Mucosa of descending colon (tissue), 3 donors: ENCODE measurements around the gene LGALS1. TPM values are rescaled to one million over a fixed set of nuclear protein-coding genes. Genes with fewer than 3 reads are reported as not detected.

Experiments used
- ATAC-seq: fragments of 200-7000 bp; cut with Tn5 transposase; one replicate; pipeline ENCODE4 v1.9.1; 2020; ENCODE audit warnings: mild to moderate bottlenecking, moderate library complexity
- DNase-seq, 3 donors: peaks; one replicate each; pipeline ENCODE4 v3.0.0-alpha.2; 2020
- H3K36me3 ChIP-seq: fragments of 200-600 bp; one replicate; pipeline ENCODE4 v1.8.0; 2021; ENCODE audit warnings: low read depth, mild to moderate bottlenecking
- H3K4me1 ChIP-seq: fragments of 200-600 bp; one replicate; pipeline ENCODE4 v1.8.0; 2021; ENCODE audit warnings: low read depth, mild to moderate bottlenecking
- H3K4me3 ChIP-seq: fragments of 200-600 bp; one replicate; pipeline ENCODE4 v1.8.0; 2021; ENCODE audit warnings: mild to moderate bottlenecking
- H3K9me3 ChIP-seq: fragments of 200-600 bp; one replicate; pipeline ENCODE4 v1.8.0; 2021; ENCODE audit warnings: mild to moderate bottlenecking
- CTCF ChIP-seq: fragments of 200-600 bp; IDR thresholded peaks from one replicate; pipeline ENCODE4 v1.8.0; 2022; ENCODE audit warnings: antibody characterized with exemption, mild to moderate bottlenecking
- intact Hi-C, 2 donors: fragments of 100-400 bp; cut with DNase I in 1 of 2; cut with micrococcal nuclease in 1 of 2; formaldehyde crosslinking; loops; one replicate each; pipeline versions ENCODE4 v1.11.0 to v1.11.1; 2022; cut with DNase I, micrococcal nuclease
- total RNA-seq, 3 donors: library from RNA; stranded (reverse); fragmentation: NEBNext Ultra II Directional in 2 of 3; extraction: Animal tissue kit (Norgen Biotek cat#: 25700) in 2 of 3; gene quantifications; one replicate each; pipeline versions ENCODE4 v1.2.1 to v1.2.4, GENCODE V29; 2021 to 2023
- donor health status: DM: no; HTN: no; CAD: no; lungs with moderate emphysema.
- donor health status: DM: no; HTN: no; CAD: no.
- donor health status: DM: no; HTN: yes; CAD: no.

The LGALS1 gene
- total RNA-seq, 3 donors from 2014 or later, result 54.6 to 376 (median 150) TPM

- ATAC-seq, result no peak
These were observed 5.8 kb upstream of the LGALS1 start for GRCh38 chr22:37669586-37669985.

GRCh38 chr22:37672206-37672919 lies 3.1 kb upstream of the LGALS1 start:
- Histone ChIP-seq H3K9me3 (no peaks in the 10 kb centered on the region), H3K4me1 (peaks cover 40% of the 10 kb centered on the region), H3K4me3 (no peak overlapping the region), H3K36me3 (peaks cover 2% of the 10 kb centered on the region)
- intact Hi-C loops, result no loop called here
- DNase-seq (no peak), ATAC-seq (no peak)
- TF ChIP-seq CTCF, result no peak

More at GRCh38 chr22:37669586-37669985, 5.8 kb upstream of the LGALS1 start:
- no peak for DNase-seq
- Histone ChIP-seq H3K36me3 (no peaks in the 10 kb centered on the region), H3K4me1 (peaks cover 22% of the 10 kb centered on the region), H3K4me3 (no peak overlapping the region), H3K9me3 (no peaks in the 10 kb centered on the region)
- no peak for TF ChIP-seq CTCF
- intact Hi-C loops, result no loop called here

- H3K36me3 ChIP-seq, result peaks cover 3% of the 10 kb centered on the region
- H3K4me1 ChIP-seq, result peaks cover 44% of the 10 kb centered on the region
- peak in 2 of 3 donors; percentile 38 to 66 for DNase-seq
- no peaks in the 10 kb centered on the region for H3K9me3 ChIP-seq
- intact Hi-C loops, result no loop called here
- no peak for TF ChIP-seq CTCF
- ATAC-seq, result no peak
- H3K4me3 ChIP-seq, result no peak overlapping the region
These were observed 2.4 kb upstream of the LGALS1 start for GRCh38 chr22:37672920-37673455.

- peaks cover 44% of the 10 kb centered on the region for H3K4me1 ChIP-seq
- H3K4me3 ChIP-seq, result no peak overlapping the region
- ATAC-seq (no peak), DNase-seq (no peak)
- no peak for TF ChIP-seq CTCF
- no peaks in the 10 kb centered on the region for H3K9me3 ChIP-seq
- H3K36me3 ChIP-seq, result peaks cover 3% of the 10 kb centered on the region
- intact Hi-C loops, result no loop called here
These were observed 1.2 kb upstream of the LGALS1 start for GRCh38 chr22:37674248-37674647.

- peak; percentile 1 for ATAC-seq
- H3K9me3 ChIP-seq, result no peaks in the 10 kb centered on the region
- H3K4me1 ChIP-seq, result peaks cover 45% of the 10 kb centered on the region
- peak; percentile 43 to 70 (median 62) for DNase-seq
- no peak for TF ChIP-seq CTCF
- peaks cover 3% of the 10 kb centered on the region for H3K36me3 ChIP-seq
- intact Hi-C loops, result no loop called here
- peak overlapping the region; percentile 17 for H3K4me3 ChIP-seq
These were observed 697 bp downstream of the LGALS1 start for GRCh38 chr22:37675930-37676735.
